HEK293T (cell line): ENCODE measurements around the gene LINC01488.

Experiments
- CTCF ChIA-PET: fragments of 350-600 bp; formaldehyde crosslinking; extraction: SDS; loops from one replicate; lab custom pipeline; 2021; ENCODE audit warnings: antibody characterized with exemption, inconsistent platforms; lab: Yijun Ruan, JAX
- POLR2A ChIA-PET: fragments of 350-600 bp; formaldehyde crosslinking; extraction: SDS; loops from one replicate; lab custom pipeline; 2020; ENCODE audit warnings: antibody characterized with exemption, inconsistent platforms; lab: Yijun Ruan, JAX
- DNase-seq: peaks from one replicate; pipeline ENCODE4 v3.0.0; 2012; ENCODE audit warnings: mixed read lengths; ENCODE audit errors: extremely low spot score
- ARNT ChIP-seq: fragments of 450-650 bp; IDR thresholded peaks from 2 replicates; pipeline ENCODE4 v1.6.1; 2017; ENCODE audit warnings: mild to moderate bottlenecking
- BHLHE40 ChIP-seq: fragments of 450-650 bp; IDR thresholded peaks from 2 replicates; pipeline ENCODE4 v1.6.1; 2016; ENCODE audit warnings: mild to moderate bottlenecking, moderate library complexity, borderline replicate concordance
- CTBP1 ChIP-seq: fragments of 450-650 bp; IDR thresholded peaks from 2 replicates; pipeline ENCODE4 v1.6.1; 2016; ENCODE audit warnings: borderline replicate concordance
- ELF4 ChIP-seq: fragments of 450-650 bp; IDR thresholded peaks from 2 replicates; pipeline ENCODE4 v1.6.1; 2017; ENCODE audit warnings: antibody characterized with exemption
- FOXA1 ChIP-seq: fragments of 450-650 bp; IDR thresholded peaks from 2 replicates; pipeline ENCODE4 v1.6.1; 2016; ENCODE audit warnings: mild to moderate bottlenecking
- FOXK2 ChIP-seq: fragments of 450-650 bp; IDR thresholded peaks from 2 replicates; pipeline ENCODE4 v1.6.1; 2016; ENCODE audit warnings: mild to moderate bottlenecking
- FOXM1 ChIP-seq: fragments of 450-650 bp; IDR thresholded peaks from 2 replicates; pipeline ENCODE4 v1.6.1; 2017; ENCODE audit warnings: mild to moderate bottlenecking, borderline replicate concordance
- HDGF ChIP-seq: fragments of 450-650 bp; IDR thresholded peaks from 2 replicates; pipeline ENCODE4 v1.6.1; 2017; ENCODE audit warnings: antibody characterized with exemption, borderline replicate concordance
- L3MBTL2 ChIP-seq: fragments of 450-650 bp; conservative IDR thresholded peaks from 2 replicates; pipeline ENCODE4 v1.6.1; 2016; ENCODE audit warnings: mild to moderate bottlenecking
- LEF1 ChIP-seq: fragments of 450-650 bp; IDR thresholded peaks from 2 replicates; pipeline ENCODE4 v1.6.1; 2017; ENCODE audit warnings: mild to moderate bottlenecking, borderline replicate concordance
- NFRKB ChIP-seq: fragments of 450-650 bp; IDR thresholded peaks from 2 replicates; pipeline ENCODE4 v1.6.1; 2016; ENCODE audit warnings: mild to moderate bottlenecking, moderate library complexity
- SP1 ChIP-seq: fragments of 450-650 bp; IDR thresholded peaks from 2 replicates; pipeline ENCODE4 v1.6.1; 2017
- SUZ12 ChIP-seq: fragments of 450-650 bp; IDR thresholded peaks from 2 replicates; pipeline ENCODE4 v1.6.1; 2016; ENCODE audit warnings: mild to moderate bottlenecking
- TARDBP ChIP-seq: fragments of 450-650 bp; IDR thresholded peaks from 2 replicates; pipeline ENCODE4 v1.6.1; 2016
- ZNF384 ChIP-seq: fragments of 450-650 bp; IDR thresholded peaks from 2 replicates; pipeline ENCODE4 v1.6.1; 2016
- TF ChIP-seq, protein P1 (sequence below): fragments of 450-650 bp; IDR thresholded peaks from 2 replicates; pipeline ENCODE4 v1.6.1; 2016

Gene LINC01488

DNA sequence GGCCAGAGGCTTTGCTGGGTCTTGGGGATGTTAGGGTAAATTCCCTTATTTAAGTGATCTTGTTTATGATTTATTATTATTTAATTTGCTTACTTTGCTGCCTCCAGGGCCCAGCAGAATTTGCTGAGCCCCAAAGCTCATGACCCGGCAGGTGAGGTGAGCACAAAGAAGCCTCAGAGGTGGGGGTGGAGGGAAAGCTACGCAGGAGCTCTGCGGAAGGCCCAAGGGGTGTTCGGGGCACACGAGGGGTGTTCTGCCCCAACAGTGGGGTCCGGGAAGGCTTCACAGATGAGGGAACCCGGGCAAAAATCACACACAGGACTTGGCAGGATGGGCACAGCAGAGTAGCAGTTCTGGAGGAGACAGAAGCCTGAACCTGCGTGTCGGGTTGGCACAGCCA, 6.7 kb upstream of the LINC01488 start:
- ChIA-PET CTCF (no interaction called here), POLR2A (no interaction called here)
- no peak for DNase-seq
- TF ChIP-seq NFRKB: no peak
- TF ChIP-seq L3MBTL2: no peak

DNA sequence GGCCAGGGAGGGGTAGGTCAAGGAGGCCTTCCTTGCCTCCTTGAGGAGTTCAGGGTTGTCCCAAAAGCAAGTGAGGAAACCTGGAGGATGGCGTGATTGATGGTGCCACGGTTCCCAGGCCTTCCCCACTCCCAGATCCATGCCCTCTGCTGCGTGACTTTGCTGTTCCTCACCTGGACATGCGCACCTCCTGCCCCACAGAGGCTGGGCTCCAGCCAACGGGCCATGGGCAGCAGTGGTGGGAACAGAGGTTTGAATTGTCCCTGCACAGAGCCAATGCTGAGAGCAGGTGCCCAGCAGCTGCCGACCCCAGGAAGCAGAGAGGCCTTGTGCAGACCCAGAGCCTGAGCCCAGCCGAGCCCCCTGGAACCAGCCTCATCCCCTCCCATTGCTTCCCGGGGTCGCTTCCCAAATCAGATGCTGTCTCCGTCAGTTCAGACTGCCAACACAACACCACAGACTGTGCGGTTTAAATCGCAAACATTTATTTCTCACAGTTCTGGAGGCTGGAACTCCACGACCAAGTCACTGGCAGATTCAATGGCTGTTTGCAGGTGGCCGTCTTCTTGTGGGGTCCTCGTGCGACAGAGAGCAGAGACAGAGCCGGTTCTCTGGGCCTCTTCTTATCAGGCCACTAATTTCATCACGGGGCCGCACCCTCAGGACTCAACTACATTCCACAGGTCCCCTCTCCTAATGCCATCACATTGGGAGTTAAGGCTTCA, 6.2 kb upstream of the LINC01488 start:
- ChIA-PET POLR2A (no interaction called here), CTCF (no interaction called here)
- TF ChIP-seq HDGF: no peak
- TF ChIP-seq, protein P1, sequence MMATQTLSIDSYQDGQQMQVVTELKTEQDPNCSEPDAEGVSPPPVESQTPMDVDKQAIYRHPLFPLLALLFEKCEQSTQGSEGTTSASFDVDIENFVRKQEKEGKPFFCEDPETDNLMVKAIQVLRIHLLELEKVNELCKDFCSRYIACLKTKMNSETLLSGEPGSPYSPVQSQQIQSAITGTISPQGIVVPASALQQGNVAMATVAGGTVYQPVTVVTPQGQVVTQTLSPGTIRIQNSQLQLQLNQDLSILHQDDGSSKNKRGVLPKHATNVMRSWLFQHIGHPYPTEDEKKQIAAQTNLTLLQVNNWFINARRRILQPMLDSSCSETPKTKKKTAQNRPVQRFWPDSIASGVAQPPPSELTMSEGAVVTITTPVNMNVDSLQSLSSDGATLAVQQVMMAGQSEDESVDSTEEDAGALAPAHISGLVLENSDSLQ: no peak
- TF ChIP-seq NFRKB: no peak
- TF ChIP-seq FOXK2: no peak
- no peak for TF ChIP-seq LEF1
- TF ChIP-seq SUZ12: no peak
- DNase-seq: no peak

DNA sequence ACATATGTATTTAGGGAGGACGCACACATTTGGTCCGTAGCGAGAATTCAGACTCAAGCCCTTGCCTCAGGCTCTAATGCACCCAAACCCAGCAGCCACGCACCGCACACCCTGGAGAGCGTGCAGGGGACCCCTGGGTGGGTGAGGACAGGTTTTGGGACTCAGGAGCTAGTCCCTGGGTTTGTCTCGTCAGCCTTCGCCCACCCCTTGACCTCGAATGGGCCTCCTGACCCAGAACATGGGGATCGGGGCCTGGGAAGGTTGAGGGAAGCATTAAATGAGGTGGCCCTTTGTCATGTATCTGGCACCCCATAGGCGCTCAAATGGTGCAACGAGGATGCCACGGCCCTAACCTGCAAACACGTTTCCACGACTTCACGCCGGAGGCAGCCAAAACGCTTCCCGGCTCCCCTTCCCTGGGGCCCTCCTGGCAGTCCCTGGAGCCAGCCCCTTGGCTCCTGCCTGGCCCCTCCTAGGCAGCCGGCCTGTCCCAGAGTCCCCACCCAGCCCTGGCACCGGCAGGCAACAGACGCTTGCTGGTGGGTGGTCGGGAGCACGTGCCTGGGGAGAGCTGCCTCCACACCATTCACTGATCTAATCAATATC, 5.5 kb upstream of the LINC01488 start:
- ChIA-PET POLR2A (no interaction called here), CTCF (no interaction called here)
- TF ChIP-seq SP1 (no peak), BHLHE40 (no peak), HDGF (no peak), FOXK2 (no peak), CTBP1 (no peak), ELF4 (no peak), TARDBP (no peak), ZNF384 (no peak), SUZ12 (no peak), FOXA1 (no peak), ARNT (no peak), FOXM1 (no peak), NFRKB (no peak), L3MBTL2 (no peak), LEF1 (no peak)
- TF ChIP-seq, protein P1: no peak
- DNase-seq: no peak

DNA sequence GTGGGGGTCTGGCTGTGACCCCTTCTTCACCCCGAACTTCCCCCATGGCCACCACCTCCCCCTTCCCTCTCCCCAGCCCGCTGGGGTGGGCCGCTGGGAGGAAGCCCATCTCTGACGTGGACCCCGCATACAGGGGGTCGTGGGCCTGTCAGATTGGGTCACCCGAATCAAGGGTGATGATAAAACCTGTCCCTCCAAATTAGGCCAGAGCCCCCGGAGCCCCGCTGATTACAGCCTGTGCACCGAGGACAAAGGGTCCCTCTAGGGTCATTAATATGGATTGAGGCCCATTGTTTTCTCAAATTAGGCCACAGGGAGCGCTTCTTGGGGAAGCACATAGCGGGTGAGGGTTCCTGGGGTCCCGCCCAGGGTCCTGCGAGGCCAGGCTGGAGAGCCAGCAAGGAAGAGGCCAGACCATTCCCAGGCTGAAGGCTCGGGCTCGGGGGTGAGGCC, 4.9 kb upstream of the LINC01488 start:
- TF ChIP-seq, protein P1: no peak
- TF ChIP-seq FOXM1: no peak
- TF ChIP-seq TARDBP: no peak
- TF ChIP-seq FOXK2: no peak
- TF ChIP-seq BHLHE40: no peak
- TF ChIP-seq LEF1: no peak
- no peak for TF ChIP-seq L3MBTL2
- TF ChIP-seq ELF4: no peak
- no peak for DNase-seq
- POLR2A ChIA-PET: no interaction called here
- CTCF ChIA-PET: interaction anchor here (0.7 kb wide), 1 partner anchor 194 kb away, joined by 4 read pairs; no protein-coding TSS in a partner anchor

DNA sequence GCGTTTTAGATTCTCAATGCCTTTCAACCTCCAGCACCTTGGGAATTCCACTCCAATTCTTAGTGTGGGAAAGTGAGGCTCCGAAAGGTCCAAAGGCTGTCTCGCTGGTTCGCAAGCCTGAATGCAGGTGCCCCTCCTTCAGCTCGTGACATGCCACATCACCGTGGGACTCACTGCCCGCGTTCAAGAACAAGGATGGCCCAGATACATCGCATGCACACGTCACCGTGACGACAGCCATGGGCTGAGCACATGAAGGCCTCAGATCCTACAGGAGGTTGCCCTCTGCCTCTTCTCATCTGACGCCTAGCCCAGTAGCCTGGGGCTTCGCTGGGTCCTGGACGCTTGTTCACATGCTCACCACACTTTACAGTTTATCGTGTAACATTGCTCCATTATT, 4.4 kb upstream of the LINC01488 start:
- TF ChIP-seq FOXA1 (no peak), TARDBP (no peak), LEF1 (no peak), FOXM1 (no peak), SUZ12 (no peak), NFRKB (no peak), BHLHE40 (no peak), ARNT (no peak), FOXK2 (no peak), SP1 (no peak)
- TF ChIP-seq, protein P1: no peak
- CTCF ChIA-PET: interaction anchor here (0.7 kb wide), 1 partner anchor 193 kb away, joined by 4 read pairs; no protein-coding TSS in a partner anchor
- POLR2A ChIA-PET: no interaction called here

More for the DNA sequence above, 4.4 kb upstream of the LINC01488 start:
- DNase-seq: no peak
